Ramos (cell line): Measurements from ENCODE around the gene ATOH1.

ENCODE experiments used
- in situ Hi-C: fragments of 300-500 bp; cut with MboI; formaldehyde crosslinking; loops from one replicate; pipeline ENCODE4 v1.14.3; 2022; ENCODE audit warnings: low sequenced_read_pairs; ENCODE audit not compliant: unreplicated experiment

ATOH1 gene

DNA sequence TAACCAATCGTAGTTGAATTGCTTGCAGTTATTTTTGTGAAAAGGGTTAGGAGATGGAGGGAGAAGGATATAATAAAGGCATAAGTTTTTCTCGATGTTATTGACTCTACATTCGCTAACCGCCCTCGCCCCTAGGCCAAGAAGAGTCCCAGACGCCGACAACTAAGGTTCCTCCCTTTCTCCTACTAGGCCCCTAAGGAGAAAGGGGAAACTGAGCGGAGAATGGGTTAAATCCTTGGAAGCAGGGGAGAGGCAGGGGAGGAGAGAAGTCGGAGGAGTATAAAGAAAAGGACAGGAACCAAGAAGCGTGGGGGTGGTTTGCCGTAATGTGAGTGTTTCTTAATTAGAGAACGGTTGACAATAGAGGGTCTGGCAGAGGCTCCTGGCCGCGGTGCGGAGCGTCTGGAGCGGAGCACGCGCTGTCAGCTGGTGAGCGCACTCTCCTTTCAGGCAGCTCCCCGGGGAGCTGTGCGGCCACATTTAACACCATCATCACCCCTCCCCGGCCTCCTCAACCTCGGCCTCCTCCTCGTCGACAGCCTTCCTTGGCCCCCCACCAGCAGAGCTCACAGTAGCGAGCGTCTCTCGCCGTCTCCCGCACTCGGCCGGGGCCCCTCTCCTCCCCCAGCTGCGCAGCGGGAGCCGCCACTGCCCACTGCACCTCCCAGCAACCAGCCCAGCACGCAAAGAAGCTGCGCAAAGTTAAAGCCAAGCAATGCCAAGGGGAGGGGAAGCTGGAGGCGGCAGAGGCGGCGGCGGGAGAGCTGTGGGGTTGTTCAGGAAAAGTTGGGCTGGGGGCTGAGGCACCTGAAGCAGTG is 5.9 kb downstream of the ATOH1 start:
- in situ Hi-C loops, result no loop called here

DNA sequence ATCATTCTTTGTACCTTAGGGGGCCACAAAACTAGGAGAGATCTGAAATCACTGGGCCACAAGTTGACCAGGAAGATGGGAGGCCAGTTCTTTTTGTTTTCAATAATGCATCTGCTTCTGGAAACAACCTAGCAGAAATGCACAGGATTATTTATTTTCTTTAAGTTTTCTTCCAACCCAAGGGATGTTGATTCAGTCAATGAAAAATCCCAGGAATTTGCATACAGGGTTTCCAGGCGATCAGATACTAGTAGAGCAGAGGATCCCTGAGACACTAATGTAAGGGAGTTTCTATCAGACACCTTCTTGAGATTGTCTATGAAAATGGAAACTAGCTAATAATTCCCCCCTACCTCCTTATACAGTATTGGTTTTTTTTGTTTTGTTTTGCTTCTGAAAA is 7.4 kb downstream of the ATOH1 start:
- in situ Hi-C loops, result no loop called here

DNA sequence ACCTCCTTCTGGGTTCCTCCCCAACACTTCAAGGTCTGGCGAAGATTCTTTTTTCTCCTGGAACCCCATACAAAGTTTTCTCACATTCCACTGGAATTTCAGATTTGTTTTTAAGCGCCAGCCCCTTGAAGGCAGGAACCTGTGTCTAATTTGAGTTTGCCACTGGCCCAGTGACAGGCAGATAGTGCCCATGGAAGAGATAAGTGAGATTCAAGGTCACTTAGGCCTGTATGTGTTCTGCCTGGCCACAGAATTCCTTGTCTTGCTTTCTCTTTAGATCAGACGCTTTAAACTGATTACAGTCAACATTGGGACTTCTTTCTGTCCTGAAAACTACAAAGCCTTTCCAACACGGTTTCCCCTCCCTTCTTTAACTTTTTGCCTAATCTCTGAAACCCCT is 11.2 kb downstream of the ATOH1 start:
- in situ Hi-C loops, result no loop called here

DNA sequence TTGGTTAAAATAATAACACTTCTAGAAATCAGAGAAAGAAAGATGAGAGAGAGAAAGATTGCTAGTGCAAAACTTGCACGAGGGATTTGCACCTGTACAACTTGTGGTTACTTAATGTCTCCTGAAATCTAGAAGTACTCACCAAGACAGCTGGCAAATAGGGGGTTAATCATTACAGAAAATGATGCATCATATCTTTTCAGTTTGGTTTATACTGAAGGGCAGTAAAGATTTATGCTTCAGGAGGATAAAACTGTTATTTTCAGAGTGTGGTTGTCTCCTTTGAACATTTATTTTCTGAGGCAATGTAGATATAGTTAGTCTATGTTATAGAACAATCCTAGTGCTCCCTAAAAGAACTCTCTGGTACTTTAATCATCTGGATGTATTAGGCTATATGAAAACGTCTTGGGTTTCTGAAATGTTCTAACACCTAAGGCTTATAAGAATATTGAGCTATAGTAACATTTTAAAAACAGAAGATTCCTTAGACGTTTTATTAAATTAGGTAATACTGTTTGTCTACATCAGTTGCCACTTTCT is 13.3 kb downstream of the ATOH1 start:
- in situ Hi-C loops, result no loop called here

DNA sequence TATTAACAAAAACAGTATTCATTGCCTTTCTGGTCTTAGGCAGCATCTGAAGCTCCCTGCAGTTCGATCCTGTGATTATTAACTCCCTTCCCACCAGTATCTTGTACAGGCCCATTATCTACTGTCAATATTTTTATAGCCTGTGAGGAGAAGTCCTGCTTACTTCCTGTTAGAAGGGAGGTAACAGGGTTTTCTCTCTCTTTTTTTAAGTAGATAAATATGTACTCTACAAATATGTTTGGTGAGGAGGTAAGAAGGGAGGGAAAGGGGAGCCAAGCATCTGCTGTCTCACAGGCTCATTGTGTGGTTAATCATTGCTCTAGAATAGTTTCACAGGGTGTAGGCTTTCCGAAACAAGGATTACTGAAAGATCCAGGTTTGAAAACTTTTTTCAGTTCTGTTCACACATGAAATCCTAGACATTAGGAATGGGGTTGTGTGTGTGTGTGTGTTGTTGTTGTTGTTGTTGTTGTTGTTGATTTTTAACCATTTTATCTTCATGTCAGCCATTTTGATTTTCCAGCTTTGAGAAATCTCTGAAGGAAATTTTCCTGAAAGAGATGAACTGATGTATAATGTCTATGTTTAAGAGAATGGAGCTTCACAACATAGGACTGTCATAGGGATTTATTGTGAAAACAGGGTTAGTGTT is 14.2 kb downstream of the ATOH1 start:
- in situ Hi-C loops, result no loop called here

DNA sequence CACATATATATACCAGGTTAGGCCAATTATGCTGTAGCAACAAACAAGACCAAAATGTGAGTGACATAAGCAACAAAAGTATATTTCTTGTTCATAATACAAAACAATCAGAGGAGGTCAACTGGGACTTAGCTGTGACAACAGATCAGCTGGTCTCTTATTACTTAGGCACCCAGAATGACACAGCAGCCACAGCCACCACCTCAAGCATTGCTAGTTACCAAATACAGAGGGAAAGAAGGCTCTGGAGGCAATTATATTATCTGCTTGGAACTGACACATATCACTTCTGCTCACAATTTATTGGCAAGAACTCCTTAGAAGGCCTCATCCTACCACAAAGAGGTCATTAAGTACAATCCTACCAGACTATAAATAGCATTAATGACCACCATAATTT is 15.2 kb downstream of the ATOH1 start:
- in situ Hi-C loops, result no loop called here

DNA sequence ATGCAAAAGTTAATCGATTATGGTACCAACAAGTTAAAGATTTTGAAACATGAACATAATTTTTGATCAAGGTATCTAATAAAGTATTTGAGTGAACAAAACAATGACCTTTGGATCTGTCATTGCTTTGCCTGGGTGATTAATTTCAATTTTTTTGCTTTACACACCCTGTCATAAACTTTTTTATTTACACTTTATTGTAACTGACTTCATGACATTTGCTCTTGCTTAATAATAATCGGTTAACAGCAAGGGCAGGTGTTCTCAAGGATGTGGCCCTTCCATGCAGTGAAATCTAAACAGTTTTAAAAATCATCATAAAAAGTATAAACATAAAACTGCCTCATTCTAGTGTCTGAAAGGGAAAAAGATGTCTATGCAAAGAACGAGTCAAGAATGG is 24.1 kb downstream of the ATOH1 start:
- in situ Hi-C loops, result no loop called here

DNA sequence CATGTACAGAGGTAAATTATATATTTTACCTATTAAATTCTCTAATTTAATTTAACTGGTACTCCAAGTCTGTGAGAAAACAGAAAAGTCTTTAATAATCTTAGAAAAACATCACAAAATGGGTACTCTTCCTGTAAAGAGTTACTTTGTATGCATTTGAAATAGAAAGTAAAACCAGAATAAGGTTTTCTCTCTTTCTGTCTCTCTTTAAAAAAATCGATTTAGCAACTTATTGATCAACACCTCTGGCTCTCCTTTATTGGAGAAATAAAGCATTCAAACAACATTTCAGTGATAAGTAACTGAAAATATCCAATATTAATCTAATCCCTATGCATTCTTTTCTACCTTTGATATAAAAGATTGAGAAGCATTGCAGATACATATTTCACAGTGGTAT is 27.4 kb downstream of the ATOH1 start:
- in situ Hi-C loops, result no loop called here

DNA sequence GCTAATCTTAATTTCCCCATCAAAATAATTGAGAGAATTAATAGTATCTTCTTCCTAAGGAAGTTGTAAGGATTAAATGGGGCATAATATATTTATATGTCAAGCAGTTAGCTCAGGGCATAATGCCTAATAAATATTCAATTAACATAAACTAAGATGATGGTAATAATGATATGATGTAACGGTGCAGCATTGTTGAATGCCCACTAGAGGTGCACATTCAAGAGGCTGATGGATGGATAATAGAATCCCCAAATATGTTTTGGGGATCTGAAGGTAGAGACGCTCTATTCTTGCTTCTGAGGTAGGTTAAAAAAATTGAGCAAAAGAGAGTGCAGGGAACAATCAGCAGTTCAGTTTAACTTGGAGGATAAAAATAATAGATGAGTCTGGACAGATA is 37.1 kb downstream of the ATOH1 start:
- in situ Hi-C loops, result no loop called here

DNA sequence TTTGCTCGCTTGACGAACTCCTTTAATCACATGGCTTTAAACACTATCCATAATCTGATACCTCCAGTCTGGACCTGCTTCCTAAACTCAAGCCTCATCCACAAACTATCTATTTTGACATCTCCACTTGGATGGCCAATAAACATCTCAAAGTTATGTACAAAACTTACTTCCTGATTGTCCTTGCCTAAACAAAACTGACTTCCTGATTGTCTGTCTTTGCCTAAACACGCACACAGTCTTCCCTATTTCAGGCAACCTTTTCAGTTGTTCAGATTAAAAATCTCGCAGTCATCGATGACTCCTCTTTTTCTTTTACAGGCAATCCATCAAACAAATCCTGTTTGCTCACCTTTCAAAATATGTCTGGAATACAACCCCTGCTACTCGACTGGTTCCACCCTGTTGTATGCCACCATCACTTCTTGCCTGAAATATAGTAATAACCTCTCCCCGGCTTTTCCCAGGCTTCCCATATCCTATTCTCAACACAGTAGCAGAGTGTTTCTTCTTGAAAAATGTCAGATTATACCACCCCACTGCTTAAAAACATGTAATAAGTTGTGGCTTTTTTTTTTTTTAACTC is 39.0 kb downstream of the ATOH1 start:
- in situ Hi-C loops, result no loop called here

DNA sequence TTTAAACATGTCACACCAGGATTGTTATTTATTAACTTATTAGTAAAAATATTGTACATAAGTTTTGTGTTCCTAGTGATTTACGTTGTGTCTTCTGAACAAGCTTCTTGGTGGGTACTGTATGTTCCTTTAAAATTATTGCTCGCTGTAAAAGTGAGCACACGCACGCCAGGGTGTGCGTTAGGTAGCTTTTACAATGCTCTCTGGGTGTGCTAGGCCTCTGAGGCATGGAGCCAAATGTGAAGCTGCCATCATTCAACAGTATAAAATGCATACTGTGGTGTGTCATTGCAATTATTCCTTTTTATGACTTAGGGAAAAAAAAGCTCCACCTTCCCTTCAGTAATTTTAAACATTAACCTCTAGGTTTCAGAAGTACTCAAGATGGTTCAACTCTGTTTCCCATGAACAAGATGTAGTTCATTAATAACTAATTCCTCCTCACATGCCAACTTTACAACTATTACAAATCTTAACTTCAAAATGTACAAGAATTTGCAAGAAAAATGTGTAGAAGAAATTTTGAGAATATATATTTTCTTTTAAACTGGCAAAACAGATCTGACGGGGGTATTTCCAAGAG is 42.4 kb downstream of the ATOH1 start:
- in situ Hi-C loops, result no loop called here

DNA sequence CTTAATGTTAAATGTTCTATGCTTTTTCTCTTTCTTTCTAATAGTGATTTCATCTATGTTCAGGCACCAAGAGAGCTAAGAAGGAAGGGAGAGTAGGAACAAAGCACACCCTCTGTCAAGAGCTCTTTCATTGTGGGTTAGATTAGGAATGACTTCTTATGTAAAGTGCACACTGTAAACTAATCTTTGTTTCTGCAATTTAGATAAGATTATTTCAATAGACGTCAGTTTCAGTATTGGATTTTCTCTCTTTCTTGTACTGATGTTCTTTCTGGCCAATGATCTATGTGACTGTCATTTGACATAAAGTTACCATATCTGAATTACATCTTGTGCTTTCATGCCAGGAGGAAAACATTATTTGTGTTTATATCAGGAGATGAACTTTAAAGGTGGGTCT is 48.2 kb downstream of the ATOH1 start:
- in situ Hi-C loops, result no loop called here

DNA sequence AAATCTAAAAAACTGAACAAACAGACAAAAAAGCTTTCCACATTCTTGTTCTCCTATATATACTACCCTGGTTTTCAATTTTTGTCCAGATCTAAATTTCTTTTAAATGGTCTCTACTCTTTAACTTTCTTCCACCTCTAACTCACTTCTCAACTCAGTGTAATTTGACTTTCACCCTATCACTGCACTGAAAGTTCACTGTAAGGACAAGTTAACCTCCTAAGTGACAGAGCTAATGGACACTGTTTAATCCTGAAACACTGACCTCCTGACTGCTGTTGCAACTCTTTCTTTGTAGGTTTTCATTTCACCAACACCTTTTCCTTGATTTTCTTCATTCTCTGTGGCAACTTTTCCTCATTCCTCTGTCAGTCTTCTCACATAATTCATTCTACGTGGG is 50.0 kb downstream of the ATOH1 start:
- in situ Hi-C loops, result no loop called here

DNA sequence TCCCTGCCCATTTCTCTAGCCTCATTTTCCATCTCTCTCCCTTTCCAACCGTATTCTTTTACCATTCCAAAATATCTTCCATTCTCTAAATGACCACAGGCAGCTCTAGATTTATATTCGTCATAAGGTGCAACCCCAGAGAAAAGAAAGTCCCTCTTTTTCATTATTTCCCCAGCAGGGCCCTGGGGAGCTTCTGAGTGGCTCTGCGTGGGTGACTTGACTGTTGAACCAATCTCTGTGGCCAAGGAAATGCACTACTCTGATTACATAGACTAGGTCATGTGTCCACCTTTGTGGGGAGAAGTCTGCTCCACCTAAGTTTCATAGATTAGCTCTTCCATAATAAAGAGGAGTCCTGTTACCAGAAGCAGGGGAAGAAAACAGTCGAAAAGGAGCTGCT is 51.4 kb downstream of the ATOH1 start:
- in situ Hi-C loops, result no loop called here
